PC-9 (cell line): ENCODE measurements around the gene CMSS1.

Experiments used
- EZH2 ChIP-seq: fragments of 200-600 bp; sonication (generic); IDR thresholded peaks from 2 replicates; pipeline ENCODE4 v1.8.0; 2017; ENCODE audit warnings: antibody characterized with exemption, low read depth
- TF ChIP-seq, protein P1 (sequence below): fragments of 200-600 bp; sonication (generic); conservative IDR thresholded peaks from 2 replicates; pipeline ENCODE4 v1.6.1; 2017; ENCODE audit warnings: mixed run types, antibody characterized with exemption, mild to moderate bottlenecking, moderate library complexity

GRCh38 chr3:99866261-99866761, 48.6 kb downstream of the CMSS1 start:
- TF ChIP-seq, protein P1, sequence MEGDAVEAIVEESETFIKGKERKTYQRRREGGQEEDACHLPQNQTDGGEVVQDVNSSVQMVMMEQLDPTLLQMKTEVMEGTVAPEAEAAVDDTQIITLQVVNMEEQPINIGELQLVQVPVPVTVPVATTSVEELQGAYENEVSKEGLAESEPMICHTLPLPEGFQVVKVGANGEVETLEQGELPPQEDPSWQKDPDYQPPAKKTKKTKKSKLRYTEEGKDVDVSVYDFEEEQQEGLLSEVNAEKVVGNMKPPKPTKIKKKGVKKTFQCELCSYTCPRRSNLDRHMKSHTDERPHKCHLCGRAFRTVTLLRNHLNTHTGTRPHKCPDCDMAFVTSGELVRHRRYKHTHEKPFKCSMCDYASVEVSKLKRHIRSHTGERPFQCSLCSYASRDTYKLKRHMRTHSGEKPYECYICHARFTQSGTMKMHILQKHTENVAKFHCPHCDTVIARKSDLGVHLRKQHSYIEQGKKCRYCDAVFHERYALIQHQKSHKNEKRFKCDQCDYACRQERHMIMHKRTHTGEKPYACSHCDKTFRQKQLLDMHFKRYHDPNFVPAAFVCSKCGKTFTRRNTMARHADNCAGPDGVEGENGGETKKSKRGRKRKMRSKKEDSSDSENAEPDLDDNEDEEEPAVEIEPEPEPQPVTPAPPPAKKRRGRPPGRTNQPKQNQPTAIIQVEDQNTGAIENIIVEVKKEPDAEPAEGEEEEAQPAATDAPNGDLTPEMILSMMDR: no peak
- no peak for TF ChIP-seq EZH2
